ENCODE results near the gene CAPN12.

CAPN12 gene

DNA sequence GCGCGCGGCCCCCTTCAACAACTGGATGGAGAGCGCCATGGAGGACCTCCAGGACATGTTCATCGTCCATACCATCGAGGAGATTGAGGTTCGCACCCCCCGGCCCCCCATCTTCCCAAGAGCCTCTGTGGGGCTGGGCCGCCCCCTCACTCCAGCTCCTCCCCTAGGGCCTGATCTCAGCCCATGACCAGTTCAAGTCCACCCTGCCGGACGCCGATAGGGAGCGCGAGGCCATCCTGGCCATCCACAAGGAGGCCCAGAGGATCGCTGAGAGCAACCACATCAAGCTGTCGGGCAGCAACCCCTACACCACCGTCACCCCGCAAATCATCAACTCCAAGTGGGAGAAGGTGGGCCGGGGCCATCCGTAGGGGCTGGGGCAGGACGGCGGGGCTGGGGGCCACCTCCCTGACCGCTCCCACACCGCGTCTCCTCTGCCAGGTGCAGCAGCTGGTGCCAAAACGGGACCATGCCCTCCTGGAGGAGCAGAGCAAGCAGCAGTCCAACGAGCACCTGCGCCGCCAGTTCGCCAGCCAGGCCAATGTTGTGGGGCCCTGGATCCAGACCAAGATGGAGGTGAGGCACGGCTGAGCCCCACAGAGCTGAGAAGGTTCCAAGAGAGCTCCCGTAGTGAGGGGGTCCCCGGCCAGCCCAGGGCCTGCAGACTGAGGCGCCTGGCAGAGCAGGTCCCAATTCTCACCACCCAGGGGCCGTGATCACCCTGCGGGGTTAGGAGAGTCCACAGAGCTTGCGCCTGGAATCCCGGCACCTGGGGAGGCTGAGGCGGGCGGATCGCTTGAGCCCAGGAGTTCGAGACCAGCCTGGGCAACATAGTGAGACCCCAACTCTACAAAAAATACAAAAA, 20.1 kb downstream of the CAPN12 start:
- FAIRE-seq: no peak

DNA sequence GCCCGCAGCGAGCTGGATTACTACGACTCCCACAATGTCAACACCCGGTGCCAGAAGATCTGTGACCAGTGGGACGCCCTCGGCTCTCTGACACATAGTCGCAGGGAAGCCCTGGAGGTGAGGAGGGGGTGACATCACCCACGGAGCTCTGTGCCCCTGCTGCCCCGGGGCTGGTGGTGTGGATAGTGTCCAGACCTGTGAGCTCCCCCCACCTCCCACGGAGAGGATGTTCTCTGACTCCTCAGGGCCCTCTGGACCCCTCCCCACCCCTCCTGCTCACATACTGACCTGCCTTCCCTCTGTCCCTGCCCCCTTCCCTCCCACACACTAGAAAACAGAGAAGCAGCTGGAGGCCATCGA, 20.7 kb downstream of the CAPN12 start:
- no peak for FAIRE-seq

DNA sequence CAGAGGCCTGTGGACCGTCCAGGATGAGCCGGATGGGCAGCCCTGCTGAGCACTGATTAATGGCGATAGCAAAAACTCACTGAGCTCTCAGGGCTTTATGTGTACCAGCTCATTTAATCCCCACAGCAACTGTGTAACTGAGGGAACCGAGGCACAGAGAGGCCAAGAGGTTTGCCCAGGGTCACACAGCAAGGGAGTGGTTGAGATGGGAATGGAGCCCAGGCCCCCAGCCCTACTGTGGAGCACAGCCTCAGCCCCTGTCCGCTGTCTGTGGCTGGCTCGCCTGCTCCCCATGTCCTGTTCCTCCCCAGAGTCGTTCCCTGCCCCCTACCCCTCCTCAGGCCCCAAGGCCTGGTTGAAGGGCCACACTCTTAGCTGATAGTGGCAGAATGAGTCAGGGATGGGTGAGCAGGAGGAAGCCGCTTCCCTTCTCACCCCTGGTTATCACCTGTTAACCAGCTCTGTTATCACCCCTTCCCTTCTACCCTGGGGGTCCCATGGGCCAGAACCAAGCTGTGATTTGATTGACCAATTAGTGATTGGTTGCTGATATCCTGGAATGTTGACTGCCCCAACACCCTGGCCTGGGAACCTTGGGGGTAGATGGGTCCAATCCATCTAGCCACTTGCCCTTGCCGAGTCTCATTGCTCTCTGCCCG, 21.2 kb downstream of the CAPN12 start:
- no peak for FAIRE-seq

DNA sequence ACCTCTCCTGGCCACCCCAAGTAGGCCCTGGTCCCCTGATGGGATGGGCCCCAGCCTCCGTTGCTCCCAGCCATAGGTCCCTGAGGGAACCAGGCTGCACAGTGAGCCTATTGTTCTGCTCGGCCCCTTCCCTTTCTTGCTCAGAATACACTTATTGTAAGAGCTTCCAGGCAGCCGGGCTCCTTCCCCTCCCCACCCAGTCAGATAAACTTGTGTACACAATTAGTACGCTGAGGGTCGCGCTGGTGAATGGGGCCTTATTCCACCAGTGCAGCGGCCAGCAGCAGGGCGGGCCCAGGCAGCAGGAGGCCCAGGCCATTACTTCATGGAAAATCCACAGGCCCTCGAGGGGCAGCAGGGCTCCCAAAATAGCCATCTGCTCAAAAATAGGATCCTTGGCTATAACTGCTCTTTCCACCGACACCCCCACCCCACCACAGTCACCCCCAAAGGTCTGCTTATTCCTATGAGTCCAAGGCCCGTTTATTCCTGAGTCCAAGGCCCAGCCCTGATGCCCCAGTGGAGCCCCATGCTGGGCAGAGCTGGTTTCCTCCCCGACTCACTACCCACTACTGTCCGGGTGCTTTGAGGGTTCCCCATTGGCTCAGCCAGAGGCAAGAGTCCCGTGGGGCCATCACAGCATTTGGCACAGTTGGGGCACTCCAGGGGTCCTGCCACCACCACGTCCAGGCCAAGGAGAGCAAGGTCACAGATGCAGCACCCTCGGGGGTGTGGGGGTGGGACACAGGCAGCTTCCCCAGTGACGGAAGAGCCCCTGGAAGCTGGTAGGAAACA, 22.1 kb downstream of the CAPN12 start:
- no peak for FAIRE-seq

DNA sequence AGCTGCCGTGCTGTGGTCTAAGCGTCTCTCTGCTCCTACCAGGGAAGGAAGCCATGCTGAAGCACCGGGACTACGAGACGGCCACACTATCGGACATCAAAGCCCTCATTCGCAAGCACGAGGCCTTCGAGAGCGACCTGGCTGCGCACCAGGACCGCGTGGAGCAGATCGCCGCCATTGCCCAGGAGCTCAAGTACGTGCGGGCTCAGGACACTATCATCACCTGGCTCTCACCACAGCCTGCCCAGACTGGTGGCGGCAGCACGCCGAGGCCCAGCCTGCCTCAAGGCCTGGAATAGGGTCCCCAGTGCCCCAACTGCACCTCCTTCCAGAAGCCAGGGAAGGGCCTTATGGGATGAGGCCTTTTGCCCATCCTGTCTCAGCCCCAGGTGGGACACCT, 22.8 kb downstream of the CAPN12 start:
- no peak for FAIRE-seq

DNA sequence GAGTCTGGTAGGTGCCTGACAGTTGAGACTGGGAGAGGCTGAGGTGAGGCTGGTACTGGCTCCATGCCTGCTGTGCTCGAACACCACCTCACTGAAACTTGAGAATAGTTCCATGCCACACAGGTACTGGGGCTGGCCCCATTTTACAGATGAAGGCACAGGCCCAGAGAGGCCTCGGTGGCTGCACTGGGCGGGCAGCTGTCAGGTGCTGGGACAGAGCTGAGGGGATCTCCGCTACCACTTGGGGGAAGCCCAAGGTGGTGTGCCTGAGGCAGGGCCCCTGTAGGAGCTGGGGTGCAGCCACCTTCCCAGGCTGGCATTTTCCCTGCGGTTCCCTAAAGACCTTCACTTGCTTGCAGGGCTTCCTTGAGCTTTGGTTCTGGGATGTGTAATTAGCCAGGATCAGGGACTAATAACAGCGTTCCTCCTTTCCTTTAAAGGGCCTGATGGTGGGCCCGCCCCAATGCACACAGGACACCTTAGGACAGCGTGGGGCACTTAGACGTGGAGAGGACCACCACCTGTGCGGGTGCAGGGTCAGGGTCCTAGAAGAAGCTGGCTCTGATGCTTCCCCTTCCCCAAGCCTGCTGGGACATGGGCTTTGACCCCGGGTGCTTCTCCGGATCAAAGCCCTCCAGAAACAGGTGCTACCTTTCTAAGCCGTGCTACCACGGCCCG, 23.6 kb downstream of the CAPN12 start:
- FAIRE-seq: no peak

DNA sequence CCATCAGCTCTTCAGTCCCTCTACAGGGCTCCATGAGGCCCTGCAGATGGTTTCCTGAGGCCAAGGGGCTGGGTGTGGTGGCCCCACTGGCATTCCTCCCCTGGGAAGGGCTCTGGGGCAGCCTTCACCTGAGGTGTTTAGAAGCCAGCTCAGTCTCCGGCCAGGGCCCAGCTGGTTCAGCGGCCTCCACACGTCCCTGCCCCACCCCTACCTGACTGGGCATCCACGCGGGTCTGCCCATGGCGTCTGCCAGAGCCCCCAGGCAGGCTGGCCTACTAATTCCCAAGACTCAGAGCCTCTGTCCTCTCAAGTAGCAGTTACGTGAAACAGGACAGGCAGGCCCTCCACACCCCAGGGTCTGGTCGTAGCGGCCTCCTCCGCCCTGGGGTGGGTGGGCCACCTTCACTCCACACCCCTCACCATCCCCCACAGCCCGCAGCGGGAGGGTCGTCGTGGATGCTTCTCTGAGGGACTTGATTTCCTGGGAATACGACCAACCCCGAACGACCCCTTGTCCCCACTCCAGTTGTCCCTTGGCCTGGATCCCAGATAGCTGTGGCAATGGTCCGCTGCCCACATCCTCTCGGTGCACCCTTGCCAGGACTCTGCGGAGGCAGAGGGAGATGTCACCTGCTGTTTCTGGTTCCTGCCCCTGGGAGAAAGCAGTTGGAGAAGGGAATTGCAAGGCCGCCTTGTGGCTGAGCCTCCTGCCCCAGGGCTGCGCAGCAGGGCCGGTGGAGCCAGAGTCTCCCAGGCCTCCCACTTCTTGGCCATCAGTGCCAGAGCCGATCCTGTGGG, 24.3 kb downstream of the CAPN12 start:
- no peak for FAIRE-seq

DNA sequence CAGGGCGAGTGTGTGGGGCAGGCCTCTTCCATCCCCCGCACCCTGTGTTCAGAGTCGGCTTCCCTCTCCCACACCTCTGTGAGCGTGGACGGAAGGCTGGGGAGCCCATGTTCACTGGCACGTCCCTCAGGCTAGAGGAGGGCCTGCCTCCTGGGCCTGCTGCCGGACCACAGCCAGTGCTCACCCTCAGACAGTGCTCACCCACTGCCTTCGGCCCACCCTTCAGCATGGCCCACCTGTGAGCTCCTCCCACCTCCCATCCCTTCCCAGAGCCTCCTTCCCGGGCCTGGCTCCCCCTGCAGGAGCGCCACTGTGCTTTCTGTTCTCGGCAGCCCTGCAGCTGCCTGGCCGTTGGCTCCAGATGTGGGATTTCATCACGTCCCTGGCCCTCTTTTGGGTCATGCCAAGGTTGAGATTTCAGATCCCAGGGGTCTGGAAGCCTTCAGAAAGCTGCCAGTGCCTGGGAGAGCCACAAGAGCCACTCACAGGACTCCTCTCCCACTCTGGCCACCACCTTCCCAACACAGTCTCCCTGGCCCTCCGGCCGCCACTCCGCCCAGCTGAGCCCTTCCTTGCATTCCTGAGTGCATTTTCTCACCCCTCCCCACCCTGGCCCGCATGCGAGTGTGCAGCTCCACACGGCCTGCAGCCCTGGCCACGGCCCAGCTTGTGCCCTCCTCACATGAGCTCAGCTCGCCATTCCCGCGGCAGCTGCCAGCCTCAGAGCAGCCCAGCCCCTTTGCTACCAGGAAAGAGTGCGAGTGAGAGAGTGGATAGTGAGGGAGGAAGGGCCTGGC, 25.3 kb downstream of the CAPN12 start:
- FAIRE-seq: no peak

DNA sequence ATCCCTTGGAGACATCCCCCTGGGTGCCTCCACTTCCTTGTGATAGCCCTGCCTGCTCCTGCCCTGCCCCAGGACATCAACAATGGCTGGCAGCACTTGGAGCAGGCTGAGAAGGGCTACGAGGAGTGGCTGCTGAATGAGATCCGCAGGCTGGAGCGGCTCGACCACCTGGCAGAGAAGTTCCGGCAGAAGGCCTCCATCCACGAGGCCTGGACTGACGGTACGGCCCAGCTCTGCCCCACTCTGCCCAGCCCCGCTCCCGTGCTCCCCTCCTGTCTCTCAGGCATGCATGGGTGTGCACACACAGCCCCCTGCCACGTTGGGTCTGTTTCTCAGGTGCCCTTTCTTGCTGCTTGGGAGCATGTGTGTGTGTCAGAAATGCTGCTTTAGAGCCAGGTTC, 26.4 kb downstream of the CAPN12 start:
- no peak for FAIRE-seq

DNA sequence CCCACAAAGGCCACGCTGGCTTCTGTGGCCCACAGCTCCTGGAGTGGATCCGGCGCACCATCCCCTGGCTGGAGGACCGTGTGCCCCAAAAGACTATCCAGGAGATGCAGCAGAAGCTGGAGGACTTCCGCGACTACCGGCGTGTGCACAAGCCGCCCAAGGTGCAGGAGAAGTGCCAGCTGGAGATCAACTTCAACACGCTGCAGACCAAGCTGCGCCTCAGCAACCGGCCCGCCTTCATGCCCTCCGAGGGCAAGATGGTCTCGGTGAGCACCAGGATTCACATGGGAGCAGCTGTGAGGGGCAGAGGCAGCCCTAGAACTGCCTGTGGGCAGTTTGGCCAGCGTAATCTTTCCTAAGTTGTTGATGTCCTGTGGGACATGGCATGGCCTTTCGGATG, 27.2 kb downstream of the CAPN12 start:
- no peak for FAIRE-seq

DNA sequence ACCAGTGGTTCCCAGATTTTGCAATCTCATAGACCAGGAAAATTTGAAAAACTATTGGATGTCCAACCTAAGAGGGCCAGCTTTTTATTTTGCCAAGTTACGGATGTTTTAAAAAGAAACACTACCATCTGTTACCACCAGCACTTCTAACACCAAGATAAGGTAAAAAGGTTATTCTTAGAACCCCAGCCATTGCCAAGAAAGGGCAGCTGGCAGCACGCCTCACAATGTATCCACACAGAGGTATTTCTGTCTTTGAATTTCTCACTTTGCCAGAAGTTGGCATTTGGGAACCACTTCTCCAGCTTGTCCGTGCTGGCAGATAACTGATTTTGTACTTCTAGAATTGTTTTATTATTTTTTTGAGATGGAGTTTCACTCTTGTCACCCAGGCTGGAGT, 28.7 kb downstream of the CAPN12 start:
- FAIRE-seq: no peak

DNA sequence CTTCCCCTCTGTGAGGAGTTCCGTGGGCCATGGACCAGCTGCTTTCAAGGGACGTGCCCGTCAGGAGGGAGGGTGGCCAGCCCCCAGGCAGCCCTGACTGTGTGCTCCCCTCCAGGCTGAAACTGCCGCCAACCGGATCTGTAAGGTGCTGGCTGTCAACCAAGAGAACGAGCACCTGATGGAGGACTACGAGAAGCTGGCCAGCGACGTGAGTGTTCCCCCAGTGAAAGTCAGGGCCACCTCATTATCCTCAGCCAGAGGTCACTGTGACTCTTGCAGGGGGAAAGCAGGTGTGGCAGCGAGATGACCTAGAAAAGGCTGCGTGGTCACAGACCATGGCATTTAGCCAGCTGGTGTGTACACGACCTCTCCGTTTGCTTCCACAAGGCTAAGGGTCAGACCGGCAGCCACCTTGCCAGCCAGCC, 29.9 kb downstream of the CAPN12 start:
- FAIRE-seq: no peak

DNA sequence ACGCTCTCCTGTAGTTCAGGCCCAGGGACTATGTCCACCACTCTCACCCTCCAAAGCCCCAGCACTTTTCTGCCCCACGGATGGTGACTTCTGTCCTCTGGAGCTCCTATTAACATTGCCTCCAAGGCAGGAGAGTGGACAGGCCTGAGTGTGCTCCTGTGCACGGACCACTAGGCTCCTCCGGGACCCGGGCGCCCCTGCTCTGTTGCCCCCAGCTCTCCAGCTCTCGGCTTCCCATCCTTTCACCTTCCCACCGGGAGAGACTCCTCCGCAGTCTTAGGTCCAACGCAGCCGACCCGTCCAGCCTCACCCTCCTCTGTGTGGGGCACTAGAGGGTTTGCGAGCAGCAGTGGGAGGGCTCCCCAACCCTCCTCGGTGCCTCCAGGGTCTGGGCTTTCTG, 30.4 kb downstream of the CAPN12 start:
- no peak for FAIRE-seq

DNA sequence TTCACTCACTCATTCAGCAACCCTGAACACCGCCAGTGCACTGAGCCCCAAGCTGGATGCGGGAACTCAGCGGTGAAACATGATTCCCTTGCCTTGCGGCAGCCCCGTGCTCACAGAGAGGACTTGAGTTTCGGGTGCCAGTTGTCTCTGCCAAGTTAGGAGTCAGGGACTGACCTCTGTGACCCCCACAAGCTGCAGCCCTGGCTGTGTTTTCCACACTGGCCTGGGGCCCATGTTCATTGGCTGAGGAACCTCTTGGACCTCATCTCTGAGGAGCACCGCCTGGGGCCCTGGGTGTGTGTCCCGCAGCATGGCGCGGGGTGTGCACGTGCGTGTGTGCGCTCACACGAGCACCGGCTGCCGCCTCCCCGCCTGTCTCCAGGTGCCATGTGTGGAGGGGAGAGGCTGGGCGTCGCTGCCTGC, 31.0 kb downstream of the CAPN12 start:
- FAIRE-seq: no peak

DNA sequence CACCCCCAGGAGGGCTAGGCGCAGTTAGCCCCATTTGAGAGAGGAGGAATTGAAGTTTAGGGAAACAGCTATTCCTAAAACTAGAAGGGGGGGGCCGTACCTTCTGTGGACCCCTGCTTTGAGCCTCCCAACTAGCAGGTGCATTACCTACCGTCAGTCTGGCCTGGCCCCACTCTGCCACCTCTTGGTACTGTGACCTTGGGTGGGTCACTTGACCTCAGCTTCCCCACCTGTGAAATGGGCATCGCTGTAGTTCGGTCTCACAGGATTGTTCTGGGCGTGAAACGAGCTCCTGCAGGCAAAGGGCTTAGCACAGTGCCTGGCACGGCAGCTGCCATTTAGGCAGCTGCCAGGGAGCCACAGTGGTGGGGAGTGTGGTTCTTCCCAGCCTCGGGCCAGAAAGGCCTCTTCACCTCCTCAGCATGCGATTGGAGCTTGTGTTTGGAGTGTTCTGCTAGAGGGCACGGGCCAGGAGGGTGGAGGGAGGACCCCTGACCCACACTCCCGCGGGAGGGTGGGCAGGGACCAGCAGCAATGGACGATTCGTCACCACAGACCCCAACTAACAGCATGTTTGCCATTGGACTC, 32.0 kb downstream of the CAPN12 start:
- no peak for FAIRE-seq

DNA sequence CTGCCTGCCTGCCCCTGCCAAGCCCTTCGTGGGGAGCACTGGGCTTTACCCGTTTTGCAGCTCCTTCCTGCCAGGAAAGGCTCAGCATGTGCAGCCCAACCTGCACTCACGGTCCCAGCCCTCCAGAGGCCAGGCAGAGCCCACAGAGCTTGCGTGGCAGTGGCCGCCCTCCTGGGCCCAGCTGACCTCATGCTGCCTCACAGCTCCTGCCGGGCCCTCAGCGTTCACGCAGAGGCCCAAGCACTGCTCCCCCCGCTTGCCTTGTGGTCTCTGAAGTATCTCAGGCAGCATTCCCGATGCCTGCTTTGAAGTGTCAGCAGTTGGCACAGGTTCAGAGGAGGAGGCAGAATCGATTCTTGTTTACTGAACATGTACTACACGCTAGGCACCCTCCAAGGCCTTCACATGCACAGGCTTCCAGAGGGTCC, 32.5 kb downstream of the CAPN12 start:
- no peak for FAIRE-seq

DNA sequence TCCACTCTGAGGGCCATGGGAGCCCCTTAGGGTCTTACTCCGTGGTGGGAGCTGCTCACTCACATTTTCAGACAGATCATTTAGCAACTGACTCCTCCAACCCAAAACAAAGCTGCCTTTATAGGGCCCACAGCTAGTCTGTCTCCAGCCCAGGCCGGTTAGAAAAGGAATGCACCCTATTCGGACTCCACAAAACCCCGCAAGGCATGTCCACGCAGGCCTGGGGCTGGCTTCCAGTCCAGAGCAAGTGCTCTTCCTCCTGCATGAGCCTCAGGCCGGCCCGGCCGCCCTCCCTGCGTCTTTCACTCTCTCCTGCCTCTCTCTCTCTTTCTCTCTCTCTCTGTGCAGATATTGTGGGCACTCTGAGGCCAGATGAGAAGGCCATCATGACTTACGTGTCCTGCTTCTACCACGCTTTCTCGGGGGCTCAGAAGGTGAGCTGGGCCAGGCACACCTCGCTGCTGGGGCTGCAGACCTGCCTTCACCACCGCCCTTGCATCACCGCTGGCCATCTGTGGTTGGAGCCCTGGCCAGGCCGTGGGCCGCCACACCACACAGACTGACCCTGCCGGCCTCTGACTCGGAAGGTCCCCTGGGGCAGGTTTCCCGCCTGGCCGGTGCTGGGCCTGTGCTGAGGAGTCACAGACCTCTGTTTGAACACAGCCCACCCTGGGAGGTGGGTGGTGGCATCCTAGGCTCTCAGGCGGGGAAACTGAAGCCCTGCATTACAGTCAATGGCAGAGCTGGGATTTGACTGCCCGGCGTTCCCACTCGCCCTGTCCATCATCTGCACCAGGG, 33.1 kb downstream of the CAPN12 start:
- FAIRE-seq: no peak

DNA sequence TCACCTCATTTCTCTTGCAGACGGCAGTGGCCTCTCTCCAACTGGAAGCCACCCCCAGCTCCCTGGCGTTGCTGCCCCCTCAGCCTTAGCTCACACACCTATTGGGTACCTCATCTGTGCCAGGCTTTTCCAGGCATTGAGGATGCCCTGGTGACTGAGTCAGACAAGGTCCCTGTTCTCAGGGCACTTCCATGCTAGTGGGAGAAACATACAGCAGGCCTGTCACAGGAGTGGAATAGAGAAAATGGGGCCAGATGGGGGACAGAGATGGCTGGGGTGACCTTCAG, 33.9 kb downstream of the CAPN12 start:
- no peak for FAIRE-seq

DNA sequence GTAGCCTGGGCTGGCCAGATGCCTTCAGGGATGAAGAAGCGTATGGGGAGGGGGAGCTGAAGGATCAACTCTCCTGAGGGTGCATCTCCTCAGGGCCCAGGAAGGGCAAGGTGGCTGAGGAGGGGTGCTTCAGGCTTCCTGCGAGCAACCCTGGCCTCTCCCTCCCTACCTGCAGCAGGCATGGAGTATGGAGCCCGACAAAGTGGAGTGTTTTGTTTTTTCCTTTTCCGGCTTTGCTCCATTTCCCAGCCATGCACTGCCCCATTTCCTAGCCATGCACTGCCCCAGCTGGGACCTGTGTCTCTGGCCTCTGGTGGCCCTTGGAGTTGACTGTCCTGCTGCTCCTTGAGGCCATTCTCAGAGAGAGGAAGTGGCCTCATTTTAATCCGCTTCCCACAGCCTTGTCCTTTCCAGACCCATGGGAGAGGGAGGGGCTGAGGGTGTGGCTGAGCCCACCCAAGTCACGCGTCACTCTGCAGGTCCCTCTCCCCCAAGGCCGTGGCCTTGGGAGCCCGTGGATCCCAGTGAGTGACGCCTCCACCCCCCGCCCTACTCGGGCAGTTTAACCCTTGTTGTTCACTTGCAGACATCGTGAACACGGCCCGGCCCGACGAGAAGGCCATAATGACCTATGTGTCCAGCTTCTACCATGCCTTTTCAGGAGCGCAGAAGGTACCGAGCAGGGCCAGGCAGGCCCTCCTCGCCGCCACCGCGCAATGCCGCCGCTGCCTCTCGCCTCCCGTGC, 34.4 kb downstream of the CAPN12 start:
- no peak for FAIRE-seq

DNA sequence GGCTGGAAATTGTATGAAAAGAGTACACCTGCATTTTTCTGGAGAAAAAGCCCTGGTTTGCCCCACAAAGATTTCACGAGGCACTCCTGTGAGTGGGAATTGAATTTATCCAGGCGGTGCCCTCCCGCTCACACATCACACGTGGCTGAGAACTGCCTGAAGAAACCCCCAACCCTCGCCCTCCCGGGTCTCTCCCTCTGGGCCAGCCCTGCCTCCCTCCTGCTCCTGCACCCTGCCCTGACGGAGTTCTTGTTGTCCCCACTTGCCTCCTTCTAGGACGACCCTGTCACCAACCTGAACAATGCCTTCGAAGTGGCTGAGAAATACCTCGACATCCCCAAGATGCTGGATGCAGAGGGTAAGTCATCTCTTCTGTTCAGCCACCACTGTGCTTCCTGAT, 35.2 kb downstream of the CAPN12 start:
- no peak for FAIRE-seq

Measured in endometrium (tissue), 2 donors.